HEK293 (cell line): Measurements from ENCODE around the gene ADAMTS2.
A peak's percentile ranks its signal among the peaks of the same experiment; 100 is the strongest.

Source experiments
- CTCF ChIA-PET: fragments of 350-600 bp; formaldehyde crosslinking; extraction: SDS; loops from one replicate; lab custom pipeline; 2021; ENCODE audit warnings: antibody characterized with exemption; lab: Yijun Ruan, JAX
- POLR2A ChIA-PET: fragments of 300-600 bp; formaldehyde crosslinking; extraction: SDS; loops from one replicate; lab custom pipeline; 2020; ENCODE audit warnings: antibody characterized with exemption, inconsistent platforms; lab: Yijun Ruan, JAX
- H3K27ac ChIP-seq: fragments of 200-500 bp; sonication (Bioruptor generic); 2 replicates; pipeline ENCODE4 v1.5.1; 2014; ENCODE audit warnings: low read depth, low read length, control low read depth, inconsistent platforms; ENCODE audit errors: extremely low read depth
- H3K36me3 ChIP-seq, 2 experiments: fragments of 200-500 bp in 1 of 2; sonication (Bioruptor generic) in 1 of 2; 1 replicate in 1 of 2; 2 replicates in 1 of 2; pipeline ENCODE4 v1.5.1; 2014 to 2017; ENCODE audit warnings: inconsistent platforms in 2 of 2, low read length in 2 of 2; ENCODE audit not compliant: control insufficient read depth in 2 of 2, insufficient read depth in 1 of 2
- H3K4me1 ChIP-seq: fragments of 200-500 bp; sonication (Bioruptor generic); 2 replicates; pipeline ENCODE4 v1.5.1; 2014; ENCODE audit warnings: mild to moderate bottlenecking, low read length, inconsistent platforms; ENCODE audit not compliant: control insufficient read depth, insufficient read depth
- H3K4me3 ChIP-seq: 2 replicates; pipeline ENCODE4 v1.5.1; 2011; ENCODE audit warnings: low read depth, mild to moderate bottlenecking, control low read depth, low read length, moderate library complexity
- H3K9me3 ChIP-seq: fragments of 200-500 bp; sonication (Bioruptor generic); 2 replicates; pipeline ENCODE4 v1.5.1; 2014; ENCODE audit warnings: low read depth, low read length, inconsistent platforms; ENCODE audit not compliant: control insufficient read depth, insufficient read depth
- GLIS1 ChIP-seq: fragments of 450-650 bp; formaldehyde crosslinking; IDR thresholded peaks from 2 replicates; pipeline ENCODE4 v1.5.1; 2016; ENCODE audit warnings: missing biosample characterization, missing genetic modification characterization
- GLIS2 ChIP-seq: fragments of 450-650 bp; formaldehyde crosslinking; IDR thresholded peaks from 2 replicates; pipeline ENCODE4 v1.5.1; 2016; ENCODE audit warnings: missing biosample characterization, missing genetic modification characterization
- KLF10 ChIP-seq: fragments of 450-650 bp; IDR thresholded peaks from 2 replicates; pipeline ENCODE4 v1.5.1; 2018; ENCODE audit warnings: missing biosample characterization, mild to moderate bottlenecking, missing genetic modification characterization
- KLF16 ChIP-seq: fragments of 450-650 bp; formaldehyde crosslinking; IDR thresholded peaks from 2 replicates; pipeline ENCODE4 v1.5.1; 2017; ENCODE audit warnings: missing biosample characterization, missing genetic modification characterization
- KLF9 ChIP-seq: fragments of 450-650 bp; formaldehyde crosslinking; IDR thresholded peaks from 2 replicates; pipeline ENCODE4 v1.5.1; 2016; ENCODE audit warnings: missing biosample characterization, missing genetic modification characterization, low read depth
- PRDM10 ChIP-seq: fragments of 450-650 bp; formaldehyde crosslinking; IDR thresholded peaks from 2 replicates; pipeline ENCODE4 v1.5.1; 2016; ENCODE audit warnings: missing biosample characterization, missing genetic modification characterization
- RBAK ChIP-seq: fragments of 450-650 bp; formaldehyde crosslinking; IDR thresholded peaks from 2 replicates; pipeline ENCODE4 v1.5.1; 2016; ENCODE audit warnings: missing biosample characterization, missing genetic modification characterization
- ZNF138 ChIP-seq: fragments of 450-650 bp; formaldehyde crosslinking; IDR thresholded peaks from 2 replicates; pipeline ENCODE4 v1.5.1; 2016; ENCODE audit warnings: missing biosample characterization, missing genetic modification characterization, borderline replicate concordance
- ZNF155 ChIP-seq: fragments of 450-650 bp; formaldehyde crosslinking; IDR thresholded peaks from 2 replicates; pipeline ENCODE4 v1.5.1; 2016; ENCODE audit warnings: missing biosample characterization, missing genetic modification characterization
- ZNF157 ChIP-seq: fragments of 450-650 bp; formaldehyde crosslinking; IDR thresholded peaks from 2 replicates; pipeline ENCODE4 v1.5.1; 2016; ENCODE audit warnings: missing biosample characterization, missing genetic modification characterization
- ZNF354C ChIP-seq: fragments of 450-650 bp; formaldehyde crosslinking; IDR thresholded peaks from 2 replicates; pipeline ENCODE4 v1.5.1; 2016; ENCODE audit warnings: missing biosample characterization, missing genetic modification characterization, low read depth, borderline replicate concordance
- ZNF366 ChIP-seq: fragments of 450-650 bp; formaldehyde crosslinking; conservative IDR thresholded peaks from 2 replicates; pipeline ENCODE4 v1.5.1; 2016; ENCODE audit warnings: missing biosample characterization, missing genetic modification characterization
- ZNF394 ChIP-seq: fragments of 450-650 bp; formaldehyde crosslinking; IDR thresholded peaks from 2 replicates; pipeline ENCODE4 v1.5.1; 2016; ENCODE audit warnings: missing biosample characterization, missing genetic modification characterization, mild to moderate bottlenecking, moderate library complexity, borderline replicate concordance
- ZNF449 ChIP-seq: fragments of 450-650 bp; formaldehyde crosslinking; IDR thresholded peaks from 2 replicates; pipeline ENCODE4 v1.5.1; 2017; ENCODE audit warnings: missing biosample characterization, mild to moderate bottlenecking, missing genetic modification characterization, moderate library complexity
- ZNF510 ChIP-seq: fragments of 450-650 bp; formaldehyde crosslinking; IDR thresholded peaks from 2 replicates; pipeline ENCODE4 v1.5.1; 2018; ENCODE audit warnings: mild to moderate bottlenecking, missing genetic modification characterization, missing biosample characterization; ENCODE audit not compliant: insufficient replicate concordance
- ZNF529 ChIP-seq: fragments of 450-650 bp; formaldehyde crosslinking; IDR thresholded peaks from 2 replicates; pipeline ENCODE4 v1.5.1; 2017; ENCODE audit warnings: missing genetic modification characterization, missing biosample characterization; ENCODE audit not compliant: insufficient replicate concordance
- ZNF624 ChIP-seq: fragments of 450-650 bp; formaldehyde crosslinking; IDR thresholded peaks from 2 replicates; pipeline ENCODE4 v1.5.1; 2017; ENCODE audit warnings: missing biosample characterization, missing genetic modification characterization
- ZNF654 ChIP-seq: fragments of 450-650 bp; formaldehyde crosslinking; IDR thresholded peaks from 2 replicates; pipeline ENCODE4 v1.5.1; 2016; ENCODE audit warnings: low read depth, missing biosample characterization, missing genetic modification characterization
- ZNF777 ChIP-seq: fragments of 450-650 bp; formaldehyde crosslinking; IDR thresholded peaks from 2 replicates; pipeline ENCODE4 v1.5.1; 2017; ENCODE audit warnings: missing biosample characterization, missing genetic modification characterization, borderline replicate concordance
- ZNF843 ChIP-seq: fragments of 450-650 bp; formaldehyde crosslinking; IDR thresholded peaks from 2 replicates; pipeline ENCODE4 v1.5.1; 2016; ENCODE audit warnings: missing biosample characterization, missing genetic modification characterization
- ZSCAN30 ChIP-seq: fragments of 450-650 bp; IDR thresholded peaks from 2 replicates; pipeline ENCODE4 v1.5.1; 2018; ENCODE audit warnings: missing biosample characterization, mild to moderate bottlenecking, missing genetic modification characterization, moderate library complexity
- ZSCAN5A ChIP-seq: fragments of 450-650 bp; formaldehyde crosslinking; IDR thresholded peaks from 2 replicates; pipeline ENCODE4 v1.5.1; 2016; ENCODE audit warnings: missing biosample characterization, missing genetic modification characterization
- TF ChIP-seq, protein P1 (sequence below): fragments of 450-650 bp; formaldehyde crosslinking; IDR thresholded peaks from 2 replicates; pipeline ENCODE4 v1.5.1; 2016; ENCODE audit warnings: missing biosample characterization, missing genetic modification characterization

The ADAMTS2 gene

DNA sequence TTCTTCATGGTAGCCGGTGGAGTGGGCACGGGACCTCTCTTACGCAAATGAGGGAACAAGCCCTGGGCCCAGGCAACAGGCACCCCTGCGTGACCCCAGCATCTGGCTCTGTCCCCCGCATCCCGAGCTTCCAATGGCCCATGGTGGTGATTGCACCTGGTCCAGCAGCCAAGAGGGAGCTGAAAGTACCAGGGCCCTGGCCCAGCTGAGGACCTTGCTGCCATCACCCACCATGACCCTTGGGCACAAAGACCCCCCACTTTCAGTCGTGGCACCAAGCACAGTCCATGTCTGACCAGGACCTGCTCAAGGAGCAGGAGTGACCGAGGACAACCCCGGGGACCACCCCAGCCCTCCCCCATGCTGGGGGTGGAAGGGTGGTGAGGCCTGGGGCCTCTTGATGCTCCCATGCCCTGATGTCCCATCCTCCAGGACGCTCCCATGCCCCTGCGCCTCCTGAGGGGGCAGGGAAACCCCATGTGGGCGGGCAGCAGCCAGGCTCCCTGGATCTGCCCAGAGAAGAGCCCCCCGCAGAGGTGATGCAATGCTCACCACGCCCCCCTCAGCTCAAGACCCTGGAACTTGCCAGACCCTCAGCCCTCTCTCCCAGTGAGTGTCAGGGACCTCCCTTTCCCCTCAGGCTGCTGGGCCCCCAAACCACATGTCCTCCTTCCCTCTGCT is 123.9 kb downstream of the ADAMTS2 start:
- ChIA-PET CTCF (no interaction called here), POLR2A (no interaction called here)
- Histone ChIP-seq H3K4me1 (no peaks in the 10 kb centered on the region), H3K9me3 (no peaks in the 10 kb centered on the region), H3K4me3 (no peak overlapping the region), H3K27ac (no peak overlapping the region), H3K36me3 (no peaks in the 10 kb centered on the region)
- TF ChIP-seq GLIS1 (peak; percentile 57), ZSCAN30 (tag by site-specific recombination) (no peak), GLIS2 (0 out of 2 replicates have a peak, but pooled peaks have one; percentile 20), KLF9 (0 out of 2 replicates have a peak, but pooled peaks have one; percentile 26)

DNA sequence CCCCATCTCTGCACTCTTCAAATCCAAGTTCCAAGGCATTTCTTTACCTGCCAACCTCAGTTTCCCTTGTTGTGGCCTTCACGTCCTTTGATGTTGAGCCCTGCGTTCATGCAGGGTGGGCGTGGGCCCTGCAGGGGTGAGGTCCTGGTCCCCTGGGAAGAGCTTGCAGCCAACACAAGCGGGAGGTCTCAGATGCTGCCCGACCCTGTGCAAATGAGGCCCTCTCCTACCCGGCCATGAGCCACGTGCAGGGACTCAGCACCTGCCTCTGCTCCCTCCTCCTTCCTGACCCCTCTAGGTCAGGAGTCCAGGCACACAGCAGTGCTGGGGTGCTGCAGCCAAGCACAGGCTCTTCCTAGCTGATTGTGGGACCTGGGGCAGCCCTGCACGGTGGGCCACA is 124.5 kb downstream of the ADAMTS2 start:
- Histone ChIP-seq H3K4me3 (no peak overlapping the region), H3K27ac (no peak overlapping the region), H3K9me3 (no peaks in the 10 kb centered on the region), H3K36me3 (no peaks in the 10 kb centered on the region), H3K4me1 (no peaks in the 10 kb centered on the region)
- POLR2A ChIA-PET: no interaction called here
- TF ChIP-seq RBAK (tag by site-specific recombination) (no peak), ZNF354C (tag by site-specific recombination) (no peak), ZNF624 (tag by site-specific recombination) (no peak), ZNF394 (tag by site-specific recombination) (no peak), ZNF529 (tag by site-specific recombination) (no peak), ZNF777 (tag by site-specific recombination) (no peak), ZNF155 (tag by site-specific recombination) (no peak), PRDM10 (tag by site-specific recombination) (no peak), ZNF157 (tag by site-specific recombination) (no peak), KLF16 (tag by site-specific recombination) (no peak), ZNF510 (tag by site-specific recombination) (no peak), ZSCAN5A (tag by site-specific recombination) (no peak), KLF10 (no peak), ZNF654 (tag by site-specific recombination) (no peak), ZNF843 (tag by site-specific recombination) (no peak), ZNF138 (tag by site-specific recombination) (no peak), ZNF366 (tag by site-specific recombination) (no peak), ZNF449 (tag by site-specific recombination) (no peak)
- TF ChIP-seq, protein P1, sequence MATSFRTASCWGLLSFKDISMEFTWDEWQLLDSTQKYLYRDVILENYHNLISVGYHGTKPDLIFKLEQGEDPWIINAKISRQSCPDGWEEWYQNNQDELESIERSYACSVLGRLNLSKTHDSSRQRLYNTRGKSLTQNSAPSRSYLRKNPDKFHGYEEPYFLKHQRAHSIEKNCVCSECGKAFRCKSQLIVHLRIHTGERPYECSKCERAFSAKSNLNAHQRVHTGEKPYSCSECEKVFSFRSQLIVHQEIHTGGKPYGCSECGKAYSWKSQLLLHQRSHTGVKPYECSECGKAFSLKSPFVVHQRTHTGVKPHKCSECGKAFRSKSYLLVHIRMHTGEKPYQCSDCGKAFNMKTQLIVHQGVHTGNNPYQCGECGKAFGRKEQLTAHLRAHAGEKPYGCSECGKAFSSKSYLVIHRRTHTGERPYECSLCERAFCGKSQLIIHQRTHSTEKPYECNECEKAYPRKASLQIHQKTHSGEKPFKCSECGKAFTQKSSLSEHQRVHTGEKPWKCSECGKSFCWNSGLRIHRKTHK (tag by site-specific recombination): no peak
- CTCF ChIA-PET: no interaction called here
